ENCODE data around the gene NOM1.

- TF ChIP-seq CTCF (conservative IDR thresholded peaks at IDR 0.05; ENCODE audit: low read depth in 2 of 2) = no peak
- TF ChIP-seq EZH2 (IDR thresholded peaks at IDR 0.05; ENCODE audit: low read depth, unreplicated experiment) = peak; percentile 99
- TF ChIP-seq POLR2AphosphoS5 (IDR thresholded peaks at IDR 0.05; ENCODE audit: low read depth) = no peak
- TF ChIP-seq CREB1 (CRISPR knock-in tag; IDR thresholded peaks at IDR 0.05; ENCODE audit: low read depth) = no peak
- no peak for TF ChIP-seq JUNB (IDR thresholded peaks at IDR 0.05; ENCODE audit: unreplicated experiment)
- TF ChIP-seq EZH2phosphoT487 (IDR thresholded peaks at IDR 0.05; ENCODE audit: unreplicated experiment) = peak; percentile 75
- TF ChIP-seq STAT1 (IDR thresholded peaks at IDR 0.05; ENCODE audit: unreplicated experiment) = no peak
- no peak for TF ChIP-seq NANOG (IDR thresholded peaks at IDR 0.05; ENCODE audit: borderline replicate concordance)
- no peak for TF ChIP-seq REST (IDR thresholded peaks at IDR 0.05; ENCODE audit: unreplicated experiment)
- no peak for TF ChIP-seq ETS1 (IDR thresholded peaks at IDR 0.05)
- no peak for TF ChIP-seq ZNF114 (CRISPR knock-in tag; IDR thresholded peaks at IDR 0.05)
- no peak for TF ChIP-seq ZNF462 (CRISPR knock-in tag; IDR thresholded peaks at IDR 0.05)
Measured at GRCh38 chr7:157004521-157005455, 55.3 kb downstream of the NOM1 start.

Measured in GM23338 (cell line).